Stimulated activated naive CD8-positive, alpha-beta T cell treated with anti-CD3 and anti-CD28 coated beads, Interleukin-15, Interleukin-2, amounts not matched to agents 100 ng/mL and 50 ng/mL, for 24 hours (primary cell): ENCODE measurements around the gene COL18A1.
"Not testable (repeated sequence)": the region's sequence is repeated elsewhere in the genome, so short reads cannot be mapped to it uniquely, and the experiment has no call there.

Experiments used
- H3K27ac Mint-ChIP-seq: one replicate; pipeline ENCODE4 v1.8.0; 2021; ENCODE audit warnings: mild to moderate bottlenecking, mixed read lengths
- H3K27me3 Mint-ChIP-seq: one replicate; pipeline ENCODE4 v1.8.0; 2021; ENCODE audit warnings: mixed read lengths
- H3K36me3 Mint-ChIP-seq: one replicate; pipeline ENCODE4 v1.8.0; 2021; ENCODE audit warnings: low read depth, mixed read lengths
- H3K4me1 Mint-ChIP-seq: one replicate; pipeline ENCODE4 v1.8.0; 2021; ENCODE audit warnings: low read depth, mixed read lengths
- H3K4me3 Mint-ChIP-seq: one replicate; pipeline ENCODE4 v1.8.0; 2021; ENCODE audit warnings: mild to moderate bottlenecking, mixed read lengths
- H3K9me3 Mint-ChIP-seq: one replicate; pipeline ENCODE4 v1.8.0; 2021; ENCODE audit warnings: mixed read lengths

The COL18A1 gene

GRCh38 chr21:45496151-45496967 is 91.4 kb downstream of the COL18A1 start:
- Mint-ChIP-seq H3K4me1 (no peaks in the 10 kb centered on the region), H3K4me3 (no peak overlapping the region), H3K27ac (no peak overlapping the region), H3K27me3 (no peaks in the 10 kb centered on the region), H3K9me3 (peaks cover 4% of the 10 kb centered on the region), H3K36me3 (no peaks in the 10 kb centered on the region)

DNA sequence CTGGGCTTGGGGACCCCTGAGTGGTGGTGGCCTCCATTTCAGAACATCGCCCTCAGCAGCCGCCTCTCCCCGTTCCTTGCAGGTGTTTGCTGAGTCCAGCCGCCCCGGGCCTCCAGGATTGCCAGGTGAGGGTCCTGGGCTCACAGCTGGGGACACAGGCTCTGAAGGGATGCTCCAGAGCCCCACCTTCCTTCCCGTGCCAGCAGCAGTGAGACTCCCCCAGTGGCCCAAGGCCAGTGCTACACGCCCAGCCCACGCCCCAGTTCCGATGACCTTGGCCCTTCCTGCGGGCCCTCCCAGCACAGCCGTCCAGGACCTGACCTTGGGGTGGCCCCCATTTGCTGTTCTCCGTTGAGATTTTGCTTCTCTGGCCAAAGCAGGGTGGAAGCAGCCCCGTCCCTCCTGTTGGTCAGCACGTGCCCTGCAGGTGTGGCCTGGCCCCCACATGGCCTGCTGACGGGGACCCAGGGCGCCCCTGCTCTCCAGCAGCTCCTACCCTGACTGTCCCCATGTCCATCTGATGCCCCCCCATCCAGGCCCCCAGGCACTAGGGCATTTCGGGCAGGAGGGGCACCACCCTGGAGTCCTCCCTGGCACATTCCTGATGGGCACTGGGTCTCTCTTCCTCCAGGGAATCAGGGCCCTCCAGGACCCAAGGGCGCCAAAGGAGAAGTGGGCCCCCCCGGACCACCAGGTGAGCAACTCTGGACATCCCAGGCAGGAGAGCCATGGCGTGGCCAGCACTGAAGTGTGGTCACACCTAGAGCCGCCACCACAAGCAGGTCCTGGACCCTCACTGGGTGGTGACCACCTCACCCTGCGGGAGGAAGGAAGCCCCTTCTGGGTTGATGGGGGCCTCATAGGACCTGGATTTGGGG is 92.2 kb downstream of the COL18A1 start:
- Mint-ChIP-seq H3K9me3 (peaks cover 4% of the 10 kb centered on the region), H3K36me3 (no peaks in the 10 kb centered on the region), H3K27ac (no peak overlapping the region), H3K27me3 (no peaks in the 10 kb centered on the region), H3K4me3 (no peak overlapping the region), H3K4me1 (no peaks in the 10 kb centered on the region)

- Mint-ChIP-seq H3K27ac (no peak overlapping the region), H3K4me3 (no peak overlapping the region), H3K36me3 (no peaks in the 10 kb centered on the region), H3K9me3 (peaks cover 4% of the 10 kb centered on the region), H3K27me3 (no peaks in the 10 kb centered on the region), H3K4me1 (no peaks in the 10 kb centered on the region)
Observed at GRCh38 chr21:45497846-45498645, 93.1 kb downstream of the COL18A1 start.

- Mint-ChIP-seq H3K9me3 (peaks cover 4% of the 10 kb centered on the region), H3K36me3 (no peaks in the 10 kb centered on the region), H3K27me3 (no peaks in the 10 kb centered on the region), H3K4me1 (no peaks in the 10 kb centered on the region), H3K4me3 (no peak overlapping the region), H3K27ac (no peak overlapping the region)
Observed at GRCh38 chr21:45498646-45499000, 93.7 kb downstream of the COL18A1 start.

DNA sequence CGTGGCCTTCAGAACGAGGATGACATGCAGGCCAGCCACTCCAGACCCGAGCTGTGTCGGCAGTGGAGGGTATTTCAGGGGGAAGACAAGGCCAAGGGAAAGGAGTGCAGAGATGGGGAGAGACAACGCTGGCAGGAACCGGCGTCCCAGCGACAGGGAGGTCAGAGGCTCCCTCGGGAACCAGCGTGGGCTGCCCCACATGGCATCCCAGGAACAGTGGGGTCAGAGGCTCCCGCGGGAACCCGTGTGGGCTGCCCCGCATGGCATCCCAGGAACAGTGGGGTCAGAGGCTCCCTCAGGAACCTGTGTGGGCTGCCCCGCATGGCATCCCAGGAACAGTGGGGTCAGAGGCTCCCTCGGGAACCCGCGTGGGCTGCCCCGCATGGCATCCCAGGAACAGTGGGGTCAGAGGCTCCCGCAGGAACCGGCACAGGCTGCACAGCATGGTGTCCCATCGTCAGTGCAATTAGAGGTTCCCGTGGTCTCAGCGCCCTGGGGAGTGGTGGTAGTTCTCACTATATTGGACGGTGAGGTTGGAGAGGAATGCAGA is 94.3 kb downstream of the COL18A1 start:
- no peaks in the 10 kb centered on the region for H3K36me3 Mint-ChIP-seq
- no peaks in the 10 kb centered on the region for H3K4me1 Mint-ChIP-seq
- H3K4me3 Mint-ChIP-seq = no peak overlapping the region
- no peak overlapping the region for H3K27ac Mint-ChIP-seq
- H3K27me3 Mint-ChIP-seq = no peaks in the 10 kb centered on the region
- H3K9me3 Mint-ChIP-seq = peaks cover 4% of the 10 kb centered on the region

GRCh38 chr21:45499970-45500577 is 95.1 kb downstream of the COL18A1 start:
- Mint-ChIP-seq H3K27ac (no peak overlapping the region), H3K4me3 (no peak overlapping the region), H3K27me3 (no peaks in the 10 kb centered on the region), H3K36me3 (no peaks in the 10 kb centered on the region), H3K9me3 (peaks cover 4% of the 10 kb centered on the region), H3K4me1 (no peaks in the 10 kb centered on the region)

GRCh38 chr21:45501081-45502005 is 96.4 kb downstream of the COL18A1 start:
- not testable (repeated sequence) for H3K4me1 Mint-ChIP-seq, H3K4me3 Mint-ChIP-seq, H3K36me3 Mint-ChIP-seq, H3K9me3 Mint-ChIP-seq, H3K27ac Mint-ChIP-seq, H3K27me3 Mint-ChIP-seq

GRCh38 chr21:45502006-45502345 is 97.0 kb downstream of the COL18A1 start:
- no peaks in the 10 kb centered on the region for H3K36me3 Mint-ChIP-seq
- H3K27me3 Mint-ChIP-seq = no peaks in the 10 kb centered on the region
- no peak overlapping the region for H3K4me3 Mint-ChIP-seq
- H3K27ac Mint-ChIP-seq = no peak overlapping the region
- H3K9me3 Mint-ChIP-seq = peaks cover 4% of the 10 kb centered on the region
- H3K4me1 Mint-ChIP-seq = no peaks in the 10 kb centered on the region

GRCh38 chr21:45502600-45502999 is 97.6 kb downstream of the COL18A1 start:
- Mint-ChIP-seq H3K27ac (no peak overlapping the region), H3K27me3 (no peaks in the 10 kb centered on the region), H3K4me1 (no peaks in the 10 kb centered on the region), H3K4me3 (no peak overlapping the region), H3K9me3 (peaks cover 4% of the 10 kb centered on the region), H3K36me3 (no peaks in the 10 kb centered on the region)

DNA sequence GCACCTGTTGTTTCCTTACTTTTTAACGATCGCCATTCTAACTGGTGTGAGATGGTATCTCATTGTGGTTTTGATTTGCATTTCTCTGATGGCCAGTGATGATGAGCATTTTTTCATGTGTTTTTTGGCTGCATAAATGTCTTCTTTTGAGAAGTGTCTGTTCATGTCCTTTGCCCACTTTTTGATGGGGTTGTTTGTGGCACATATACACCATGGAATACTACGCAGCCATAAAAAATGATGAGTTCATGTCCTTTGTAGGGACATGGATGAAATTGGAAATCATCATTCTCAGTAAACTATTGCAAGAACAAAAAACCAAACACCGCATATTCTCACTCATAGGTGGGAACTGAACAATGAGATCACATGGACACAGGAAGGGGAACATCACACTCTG is 98.3 kb downstream of the COL18A1 start:
- not testable (repeated sequence) for H3K27ac Mint-ChIP-seq, H3K9me3 Mint-ChIP-seq, H3K36me3 Mint-ChIP-seq, H3K27me3 Mint-ChIP-seq, H3K4me3 Mint-ChIP-seq, H3K4me1 Mint-ChIP-seq

DNA sequence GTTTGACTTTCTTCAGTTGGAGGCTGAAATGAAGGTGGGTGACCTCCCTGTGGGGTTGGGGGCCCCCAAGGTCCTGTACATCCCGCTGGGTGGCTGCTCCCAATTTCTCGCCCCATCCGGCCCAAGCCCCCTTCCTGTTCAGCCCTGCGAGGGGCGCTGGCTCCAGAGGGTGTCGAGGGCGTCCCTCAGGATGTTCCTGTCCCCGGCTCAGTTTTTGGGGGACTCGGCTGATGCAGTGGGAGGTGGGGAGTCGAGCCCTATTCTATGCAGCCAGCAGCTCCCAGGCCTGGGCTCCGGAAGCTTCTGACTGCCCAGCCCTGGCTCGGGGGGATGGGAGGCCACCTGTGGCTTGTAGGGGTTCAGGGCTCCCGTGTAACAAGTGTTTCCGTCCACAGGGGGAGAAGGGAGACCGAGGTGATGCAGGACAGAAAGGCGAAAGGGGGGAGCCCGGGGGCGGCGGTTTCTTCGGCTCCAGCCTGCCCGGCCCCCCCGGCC is 99.1 kb downstream of the COL18A1 start:
- peaks cover 4% of the 10 kb centered on the region for H3K9me3 Mint-ChIP-seq
- no peaks in the 10 kb centered on the region for H3K36me3 Mint-ChIP-seq
- no peaks in the 10 kb centered on the region for H3K27me3 Mint-ChIP-seq
- H3K4me3 Mint-ChIP-seq = no peak overlapping the region
- H3K27ac Mint-ChIP-seq = no peak overlapping the region
- no peaks in the 10 kb centered on the region for H3K4me1 Mint-ChIP-seq

DNA sequence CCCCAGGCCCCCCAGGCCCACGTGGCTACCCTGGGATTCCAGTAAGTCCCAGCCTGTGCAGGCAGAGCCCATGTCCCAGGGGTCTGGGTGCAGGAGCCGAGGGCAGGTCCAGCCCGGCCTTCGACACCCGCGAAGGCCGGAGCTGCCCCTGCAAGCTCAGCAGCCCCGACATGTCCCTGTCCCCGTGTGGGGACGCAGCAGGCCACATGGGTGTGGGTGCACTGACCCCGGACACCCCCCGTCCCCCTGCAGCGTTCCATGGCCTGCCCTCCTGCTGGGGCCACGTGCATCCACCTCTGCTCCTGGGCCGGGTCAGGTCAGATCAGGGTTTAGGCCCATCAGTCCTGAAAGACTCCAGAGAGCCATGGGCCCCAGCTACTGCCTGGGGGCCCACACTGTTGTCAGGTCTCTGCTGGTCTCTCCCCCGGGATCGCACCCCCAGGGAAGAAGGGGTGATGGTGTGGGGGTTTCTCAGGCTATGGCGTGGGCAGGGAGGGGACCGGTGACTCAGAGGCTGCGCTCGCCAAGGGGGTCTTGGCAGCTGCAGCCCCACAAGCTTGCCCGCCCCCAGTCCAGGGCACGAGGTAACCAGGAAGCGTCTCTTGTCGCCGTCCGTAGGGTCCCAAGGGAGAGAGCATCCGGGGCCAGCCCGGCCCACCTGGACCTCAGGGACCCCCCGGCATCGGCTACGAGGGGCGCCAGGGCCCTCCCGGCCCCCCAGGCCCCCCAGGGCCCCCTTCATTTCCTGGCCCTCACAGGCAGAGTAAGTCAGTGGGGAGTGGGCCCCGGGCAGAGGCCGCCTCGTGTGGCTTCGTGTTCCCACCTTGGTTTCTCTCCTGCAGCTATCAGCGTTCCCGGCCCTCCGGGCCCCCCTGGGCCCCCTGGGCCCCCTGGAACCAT is 99.8 kb downstream of the COL18A1 start:
- Mint-ChIP-seq H3K27ac (no peak overlapping the region), H3K27me3 (no peaks in the 10 kb centered on the region), H3K36me3 (no peaks in the 10 kb centered on the region), H3K4me1 (no peaks in the 10 kb centered on the region), H3K4me3 (no peak overlapping the region), H3K9me3 (peaks cover under 1% of the 10 kb centered on the region)
